Activated CD4-positive, alpha-beta T cell treated with anti-CD3 and anti-CD28 coated beads for 4 hours (primary cell): ENCODE results near the gene CDC42EP5.
"Not testable (repeated sequence)": the region's sequence is repeated elsewhere in the genome, so short reads cannot be mapped to it uniquely, and the experiment has no call there.

Experiments used
- DNase-seq, 2 donors: peaks; one replicate each; pipeline ENCODE4 v3.0.0-alpha.2; 2020

CDC42EP5 gene

GRCh38 chr19:54489341-54489740 lies 16.2 kb upstream of the CDC42EP5 start:
- no peak for DNase-seq

GRCh38 chr19:54485851-54486250 lies 12.8 kb upstream of the CDC42EP5 start:
- DNase-seq, result no peak

- no peak for DNase-seq
Measured at GRCh38 chr19:54484451-54484850, 11.4 kb upstream of the CDC42EP5 start.

- no peak for DNase-seq
Measured at GRCh38 chr19:54482889-54483288, 9.8 kb upstream of the CDC42EP5 start.

GRCh38 chr19:54481326-54481930 lies 8.3 kb upstream of the CDC42EP5 start:
- DNase-seq, result peak in 1 of 2 donors; percentile 29

GRCh38 chr19:54480051-54480450 lies 7.0 kb upstream of the CDC42EP5 start:
- DNase-seq, result no peak

GRCh38 chr19:54478677-54479266 lies 5.7 kb upstream of the CDC42EP5 start:
- no peak for DNase-seq

GRCh38 chr19:54477650-54478049 lies 4.6 kb upstream of the CDC42EP5 start:
- no peak for DNase-seq

GRCh38 chr19:54475706-54476105 lies 2.6 kb upstream of the CDC42EP5 start:
- no peak for DNase-seq

GRCh38 chr19:54473892-54474372 lies 836 bp upstream of the CDC42EP5 start:
- DNase-seq, result no peak

- DNase-seq, result no peak
Measured at GRCh38 chr19:54470991-54471782, 1.9 kb downstream of the CDC42EP5 start.

- DNase-seq, result no peak
Measured at GRCh38 chr19:54470276-54470887, 2.7 kb downstream of the CDC42EP5 start.

- no peak for DNase-seq
Measured at GRCh38 chr19:54469496-54469934, 3.6 kb downstream of the CDC42EP5 start.

GRCh38 chr19:54466110-54466480 lies 7.0 kb downstream of the CDC42EP5 start:
- DNase-seq, result not testable (repeated sequence)

GRCh38 chr19:54465426-54466109 lies 7.5 kb downstream of the CDC42EP5 start:
- DNase-seq, result no peak

- peak; percentile 55 to 61 for DNase-seq
Measured at GRCh38 chr19:54464630-54465425, 8.3 kb downstream of the CDC42EP5 start.

- peak; percentile 76 to 79 for DNase-seq
Measured at GRCh38 chr19:54464044-54464629, 9.0 kb downstream of the CDC42EP5 start.

GRCh38 chr19:54463531-54464043 lies 9.5 kb downstream of the CDC42EP5 start, which contains the start of gene LENG9:
LENG9 (minus strand) TSS chr19:54463778; CDS start chr19:54463526, 252 bp downstream.
- DNase-seq, result peak; percentile 93 to 95

- DNase-seq, result peak; percentile 55 to 64
Measured at GRCh38 chr19:54462655-54463530, 10.2 kb downstream of the CDC42EP5 start.

GRCh38 chr19:54462047-54462654 lies 10.9 kb downstream of the CDC42EP5 start:
- DNase-seq, result no peak
